Gastroesophageal sphincter (tissue), 3 donors: ENCODE data around the gene GBP5.

ENCODE experiments used
- EP300 ChIP-seq: sonication (generic); formaldehyde crosslinking; IDR thresholded peaks from one replicate; pipeline ENCODE4 v1.6.1; 2017; ENCODE audit warnings: antibody characterized with exemption, mild to moderate bottlenecking
- TF ChIP-seq, protein P1 (sequence below), 4 experiments: fragments of 200-600 bp in 2 of 4; fragments of 450-650 bp in 2 of 4; sonication (generic) in 1 of 4; IDR thresholded peaks; one replicate each; pipeline ENCODE4 v1.5.1; 2017 to 2019; ENCODE audit warnings: antibody characterized with exemption in 4 of 4, mild to moderate bottlenecking in 2 of 4, moderate library complexity in 2 of 4

- TF ChIP-seq, protein P1, sequence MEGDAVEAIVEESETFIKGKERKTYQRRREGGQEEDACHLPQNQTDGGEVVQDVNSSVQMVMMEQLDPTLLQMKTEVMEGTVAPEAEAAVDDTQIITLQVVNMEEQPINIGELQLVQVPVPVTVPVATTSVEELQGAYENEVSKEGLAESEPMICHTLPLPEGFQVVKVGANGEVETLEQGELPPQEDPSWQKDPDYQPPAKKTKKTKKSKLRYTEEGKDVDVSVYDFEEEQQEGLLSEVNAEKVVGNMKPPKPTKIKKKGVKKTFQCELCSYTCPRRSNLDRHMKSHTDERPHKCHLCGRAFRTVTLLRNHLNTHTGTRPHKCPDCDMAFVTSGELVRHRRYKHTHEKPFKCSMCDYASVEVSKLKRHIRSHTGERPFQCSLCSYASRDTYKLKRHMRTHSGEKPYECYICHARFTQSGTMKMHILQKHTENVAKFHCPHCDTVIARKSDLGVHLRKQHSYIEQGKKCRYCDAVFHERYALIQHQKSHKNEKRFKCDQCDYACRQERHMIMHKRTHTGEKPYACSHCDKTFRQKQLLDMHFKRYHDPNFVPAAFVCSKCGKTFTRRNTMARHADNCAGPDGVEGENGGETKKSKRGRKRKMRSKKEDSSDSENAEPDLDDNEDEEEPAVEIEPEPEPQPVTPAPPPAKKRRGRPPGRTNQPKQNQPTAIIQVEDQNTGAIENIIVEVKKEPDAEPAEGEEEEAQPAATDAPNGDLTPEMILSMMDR (IDR thresholded peaks at IDR 0.05): no peak
- TF ChIP-seq EP300: no peak
Measured at GRCh38 chr1:89259283-89259971, 13.2 kb downstream of the GBP5 start.
